Measurements from ENCODE around the gene GATAD2B.

The GATAD2B gene

DNA sequence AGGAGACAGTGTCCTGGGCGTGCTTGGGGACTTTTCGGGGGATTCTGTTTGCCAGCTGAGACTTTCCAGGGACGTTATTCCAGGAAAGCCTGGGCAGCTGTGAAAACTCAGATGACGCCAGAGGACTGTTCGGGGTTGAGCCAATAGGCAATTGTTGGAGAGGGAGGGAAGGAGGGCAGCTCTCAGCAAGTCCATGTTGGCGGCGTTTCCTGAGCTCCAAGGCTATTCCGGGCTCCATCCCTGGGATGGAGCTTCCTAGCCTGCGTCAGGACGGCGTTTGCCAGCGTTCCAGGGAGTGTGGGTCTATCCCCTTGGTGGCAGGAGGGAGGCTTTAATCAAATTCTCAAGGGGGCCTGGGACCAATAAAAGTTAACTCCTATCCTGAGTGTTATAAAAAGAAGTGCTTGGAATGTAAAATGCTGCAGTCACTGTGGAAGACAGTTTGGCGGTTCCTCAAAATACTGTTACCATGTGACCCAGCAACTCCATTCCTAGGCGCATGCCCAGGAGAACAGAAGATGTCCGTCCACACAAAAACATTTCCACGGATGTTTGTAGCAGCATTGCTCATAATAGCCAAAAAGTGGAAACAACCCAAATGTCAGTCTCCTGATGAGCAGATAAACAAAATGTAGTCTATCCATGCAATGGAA lies 132.3 kb downstream of the GATAD2B start:
- no peak for TF ChIP-seq TCF4 (CRISPR knock-in tag; IDR thresholded peaks at IDR 0.05; ENCODE audit: borderline replicate concordance)
- TF ChIP-seq OSR1 (CRISPR knock-in tag; IDR thresholded peaks at IDR 0.05): no peak
- TF ChIP-seq, protein P1, sequence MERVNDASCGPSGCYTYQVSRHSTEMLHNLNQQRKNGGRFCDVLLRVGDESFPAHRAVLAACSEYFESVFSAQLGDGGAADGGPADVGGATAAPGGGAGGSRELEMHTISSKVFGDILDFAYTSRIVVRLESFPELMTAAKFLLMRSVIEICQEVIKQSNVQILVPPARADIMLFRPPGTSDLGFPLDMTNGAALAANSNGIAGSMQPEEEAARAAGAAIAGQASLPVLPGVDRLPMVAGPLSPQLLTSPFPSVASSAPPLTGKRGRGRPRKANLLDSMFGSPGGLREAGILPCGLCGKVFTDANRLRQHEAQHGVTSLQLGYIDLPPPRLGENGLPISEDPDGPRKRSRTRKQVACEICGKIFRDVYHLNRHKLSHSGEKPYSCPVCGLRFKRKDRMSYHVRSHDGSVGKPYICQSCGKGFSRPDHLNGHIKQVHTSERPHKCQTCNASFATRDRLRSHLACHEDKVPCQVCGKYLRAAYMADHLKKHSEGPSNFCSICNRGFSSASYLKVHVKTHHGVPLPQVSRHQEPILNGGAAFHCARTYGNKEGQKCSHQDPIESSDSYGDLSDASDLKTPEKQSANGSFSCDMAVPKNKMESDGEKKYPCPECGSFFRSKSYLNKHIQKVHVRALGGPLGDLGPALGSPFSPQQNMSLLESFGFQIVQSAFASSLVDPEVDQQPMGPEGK (CRISPR knock-in tag; IDR thresholded peaks at IDR 0.05; ENCODE audit: borderline replicate concordance): no peak
- TF ChIP-seq, protein P2, sequence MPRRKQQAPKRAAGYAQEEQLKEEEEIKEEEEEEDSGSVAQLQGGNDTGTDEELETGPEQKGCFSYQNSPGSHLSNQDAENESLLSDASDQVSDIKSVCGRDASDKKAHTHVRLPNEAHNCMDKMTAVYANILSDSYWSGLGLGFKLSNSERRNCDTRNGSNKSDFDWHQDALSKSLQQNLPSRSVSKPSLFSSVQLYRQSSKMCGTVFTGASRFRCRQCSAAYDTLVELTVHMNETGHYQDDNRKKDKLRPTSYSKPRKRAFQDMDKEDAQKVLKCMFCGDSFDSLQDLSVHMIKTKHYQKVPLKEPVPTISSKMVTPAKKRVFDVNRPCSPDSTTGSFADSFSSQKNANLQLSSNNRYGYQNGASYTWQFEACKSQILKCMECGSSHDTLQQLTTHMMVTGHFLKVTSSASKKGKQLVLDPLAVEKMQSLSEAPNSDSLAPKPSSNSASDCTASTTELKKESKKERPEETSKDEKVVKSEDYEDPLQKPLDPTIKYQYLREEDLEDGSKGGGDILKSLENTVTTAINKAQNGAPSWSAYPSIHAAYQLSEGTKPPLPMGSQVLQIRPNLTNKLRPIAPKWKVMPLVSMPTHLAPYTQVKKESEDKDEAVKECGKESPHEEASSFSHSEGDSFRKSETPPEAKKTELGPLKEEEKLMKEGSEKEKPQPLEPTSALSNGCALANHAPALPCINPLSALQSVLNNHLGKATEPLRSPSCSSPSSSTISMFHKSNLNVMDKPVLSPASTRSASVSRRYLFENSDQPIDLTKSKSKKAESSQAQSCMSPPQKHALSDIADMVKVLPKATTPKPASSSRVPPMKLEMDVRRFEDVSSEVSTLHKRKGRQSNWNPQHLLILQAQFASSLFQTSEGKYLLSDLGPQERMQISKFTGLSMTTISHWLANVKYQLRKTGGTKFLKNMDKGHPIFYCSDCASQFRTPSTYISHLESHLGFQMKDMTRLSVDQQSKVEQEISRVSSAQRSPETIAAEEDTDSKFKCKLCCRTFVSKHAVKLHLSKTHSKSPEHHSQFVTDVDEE (CRISPR knock-in tag; IDR thresholded peaks at IDR 0.05): no peak
- TF ChIP-seq CSDC2 (CRISPR knock-in tag; IDR thresholded peaks at IDR 0.05): no peak
- TF ChIP-seq ARNTL (CRISPR knock-in tag; IDR thresholded peaks at IDR 0.05; ENCODE audit: borderline replicate concordance, low read depth): no peak
- no peak for TF ChIP-seq ISL1 (CRISPR knock-in tag; IDR thresholded peaks at IDR 0.05)
- TF ChIP-seq ZNF70 (CRISPR knock-in tag; IDR thresholded peaks at IDR 0.05): no peak
- no peak for TF ChIP-seq SNAI2 (CRISPR knock-in tag; IDR thresholded peaks at IDR 0.05)
- TF ChIP-seq TOX (CRISPR knock-in tag; IDR thresholded peaks at IDR 0.05; ENCODE audit: borderline replicate concordance): no peak
- TF ChIP-seq ZNF565 (CRISPR knock-in tag; conservative IDR thresholded peaks at IDR 0.05; ENCODE audit: low read depth): no peak
- no peak for TF ChIP-seq ESRRG (CRISPR knock-in tag; IDR thresholded peaks at IDR 0.05)
- no peak for TF ChIP-seq BACH2 (CRISPR knock-in tag; IDR thresholded peaks at IDR 0.05; ENCODE audit: borderline replicate concordance)
- no peak for TF ChIP-seq PPARA (CRISPR knock-in tag; IDR thresholded peaks at IDR 0.05; ENCODE audit: borderline replicate concordance)
- no peak for TF ChIP-seq GLIS3 (CRISPR knock-in tag; IDR thresholded peaks at IDR 0.05)
- no peak for TF ChIP-seq ZC3H10 (CRISPR knock-in tag; IDR thresholded peaks at IDR 0.05)
- no peak for TF ChIP-seq ZFP30 (CRISPR knock-in tag; IDR thresholded peaks at IDR 0.05)
- TF ChIP-seq RARB (CRISPR knock-in tag; IDR thresholded peaks at IDR 0.05): no peak
- TF ChIP-seq, protein P3, sequence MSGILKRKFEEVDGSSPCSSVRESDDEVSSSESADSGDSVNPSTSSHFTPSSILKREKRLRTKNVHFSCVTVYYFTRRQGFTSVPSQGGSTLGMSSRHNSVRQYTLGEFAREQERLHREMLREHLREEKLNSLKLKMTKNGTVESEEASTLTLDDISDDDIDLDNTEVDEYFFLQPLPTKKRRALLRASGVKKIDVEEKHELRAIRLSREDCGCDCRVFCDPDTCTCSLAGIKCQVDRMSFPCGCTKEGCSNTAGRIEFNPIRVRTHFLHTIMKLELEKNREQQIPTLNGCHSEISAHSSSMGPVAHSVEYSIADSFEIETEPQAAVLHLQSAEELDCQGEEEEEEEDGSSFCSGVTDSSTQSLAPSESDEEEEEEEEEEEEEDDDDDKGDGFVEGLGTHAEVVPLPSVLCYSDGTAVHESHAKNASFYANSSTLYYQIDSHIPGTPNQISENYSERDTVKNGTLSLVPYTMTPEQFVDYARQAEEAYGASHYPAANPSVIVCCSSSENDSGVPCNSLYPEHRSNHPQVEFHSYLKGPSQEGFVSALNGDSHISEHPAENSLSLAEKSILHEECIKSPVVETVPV (CRISPR knock-in tag; IDR thresholded peaks at IDR 0.05): no peak
- TF ChIP-seq, protein P4, sequence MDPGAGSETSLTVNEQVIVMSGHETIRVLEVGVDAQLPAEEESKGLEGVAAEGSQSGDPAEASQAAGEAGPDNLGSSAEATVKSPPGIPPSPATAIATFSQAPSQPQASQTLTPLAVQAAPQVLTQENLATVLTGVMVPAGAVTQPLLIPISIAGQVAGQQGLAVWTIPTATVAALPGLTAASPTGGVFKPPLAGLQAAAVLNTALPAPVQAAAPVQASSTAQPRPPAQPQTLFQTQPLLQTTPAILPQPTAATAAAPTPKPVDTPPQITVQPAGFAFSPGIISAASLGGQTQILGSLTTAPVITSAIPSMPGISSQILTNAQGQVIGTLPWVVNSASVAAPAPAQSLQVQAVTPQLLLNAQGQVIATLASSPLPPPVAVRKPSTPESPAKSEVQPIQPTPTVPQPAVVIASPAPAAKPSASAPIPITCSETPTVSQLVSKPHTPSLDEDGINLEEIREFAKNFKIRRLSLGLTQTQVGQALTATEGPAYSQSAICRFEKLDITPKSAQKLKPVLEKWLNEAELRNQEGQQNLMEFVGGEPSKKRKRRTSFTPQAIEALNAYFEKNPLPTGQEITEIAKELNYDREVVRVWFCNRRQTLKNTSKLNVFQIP (CRISPR knock-in tag; IDR thresholded peaks at IDR 0.05; ENCODE audit: borderline replicate concordance, low read depth): no peak
- no peak for ATAC-seq

DNA sequence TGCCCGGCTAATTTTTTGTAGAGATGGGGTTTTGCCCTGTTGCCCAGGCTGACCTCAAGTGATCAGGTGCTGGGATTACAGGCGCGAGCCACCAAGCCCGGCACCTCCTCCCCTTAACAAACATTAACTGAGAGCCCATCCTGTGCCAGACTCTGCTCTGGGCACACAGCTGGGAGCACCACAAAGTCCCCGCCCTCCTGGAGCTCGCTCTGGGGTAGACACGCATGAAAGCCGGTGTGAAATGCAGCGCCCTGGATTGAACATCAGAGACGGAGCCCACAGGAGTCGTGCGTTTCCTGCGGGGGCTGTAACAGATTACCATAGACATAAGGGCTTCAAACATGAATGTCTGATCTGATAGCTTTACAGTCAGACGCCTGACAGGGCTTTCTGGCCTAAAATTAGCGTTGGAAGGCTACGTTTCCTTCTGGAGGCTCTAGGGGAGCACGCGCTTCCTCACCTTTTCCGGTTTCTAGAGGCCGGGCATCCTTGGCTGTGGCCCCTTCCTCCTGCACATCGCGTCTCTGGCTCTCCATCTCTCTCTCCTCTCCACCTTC lies 133.2 kb downstream of the GATAD2B start:
- ATAC-seq: no peak
- TF ChIP-seq ZFP30 (CRISPR knock-in tag; IDR thresholded peaks at IDR 0.05): no peak
- no peak for TF ChIP-seq CSDC2 (CRISPR knock-in tag; IDR thresholded peaks at IDR 0.05)
- TF ChIP-seq SNAI2 (CRISPR knock-in tag; IDR thresholded peaks at IDR 0.05): no peak
- no peak for TF ChIP-seq ESRRG (CRISPR knock-in tag; IDR thresholded peaks at IDR 0.05)
- no peak for TF ChIP-seq ISL1 (CRISPR knock-in tag; IDR thresholded peaks at IDR 0.05)
- TF ChIP-seq ZNF70 (CRISPR knock-in tag; IDR thresholded peaks at IDR 0.05): no peak

DNA sequence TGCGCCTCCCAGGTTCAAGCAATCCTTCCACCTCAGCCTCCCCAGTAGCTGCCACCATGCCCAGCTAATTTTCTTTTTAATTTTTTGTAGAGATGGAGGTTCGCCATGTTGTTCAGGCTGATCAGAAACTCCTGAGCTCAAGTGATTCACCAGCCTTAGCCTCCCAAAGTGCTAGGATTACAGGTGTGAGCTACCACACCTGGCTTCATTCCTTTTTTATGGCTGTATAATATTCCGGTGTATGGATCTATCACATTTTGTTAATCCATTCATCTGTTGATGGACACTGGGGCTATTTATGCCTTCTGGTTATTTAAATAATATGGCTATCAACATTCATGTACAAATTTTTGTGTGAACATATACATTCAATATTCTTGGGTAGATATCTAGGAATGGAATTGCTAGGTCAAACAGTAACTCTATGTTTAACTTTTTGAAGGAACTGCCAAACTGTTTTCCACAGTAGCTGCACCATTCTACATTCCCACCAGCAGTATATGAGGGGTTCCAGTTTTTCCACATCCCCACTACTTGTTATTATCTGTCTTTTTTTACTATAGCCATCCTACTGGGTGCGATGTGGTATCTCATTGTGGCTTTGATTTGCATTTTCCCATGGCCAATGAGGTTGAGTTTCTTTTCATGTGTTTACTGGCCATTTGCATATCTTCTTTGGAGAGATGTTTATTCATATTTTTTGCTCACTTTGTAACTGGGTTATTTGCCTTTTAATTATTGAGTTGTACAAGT lies 136.6 kb downstream of the GATAD2B start:
- no peak for ATAC-seq
- TF ChIP-seq ARNTL (CRISPR knock-in tag; IDR thresholded peaks at IDR 0.05; ENCODE audit: borderline replicate concordance, low read depth): no peak
- TF ChIP-seq, protein P3 (CRISPR knock-in tag; IDR thresholded peaks at IDR 0.05): no peak
- no peak for TF ChIP-seq ESRRG (CRISPR knock-in tag; IDR thresholded peaks at IDR 0.05)
- no peak for TF ChIP-seq TCF4 (CRISPR knock-in tag; IDR thresholded peaks at IDR 0.05; ENCODE audit: borderline replicate concordance)
- no peak for TF ChIP-seq ZFP3 (CRISPR knock-in tag; IDR thresholded peaks at IDR 0.05)
- no peak for TF ChIP-seq RARB (CRISPR knock-in tag; IDR thresholded peaks at IDR 0.05)
- TF ChIP-seq ZFP30 (CRISPR knock-in tag; IDR thresholded peaks at IDR 0.05): no peak
- TF ChIP-seq, protein P4 (CRISPR knock-in tag; IDR thresholded peaks at IDR 0.05; ENCODE audit: borderline replicate concordance, low read depth): no peak
- no peak for TF ChIP-seq GLIS3 (CRISPR knock-in tag; IDR thresholded peaks at IDR 0.05)
- TF ChIP-seq CSDC2 (CRISPR knock-in tag; IDR thresholded peaks at IDR 0.05): no peak
- no peak for TF ChIP-seq ZNF70 (CRISPR knock-in tag; IDR thresholded peaks at IDR 0.05)
- no peak for TF ChIP-seq OSR1 (CRISPR knock-in tag; IDR thresholded peaks at IDR 0.05)
- TF ChIP-seq, protein P1 (CRISPR knock-in tag; IDR thresholded peaks at IDR 0.05; ENCODE audit: borderline replicate concordance): no peak
